ENCODE data around the gene FIZ1.

FIZ1 gene

GRCh38 chr19:55613930-55614710, 14.8 kb upstream of the FIZ1 start:
- DNase-seq (ENCODE audit: low read depth) = no peak

- no peak for DNase-seq (ENCODE audit: low read depth)
Measured at GRCh38 chr19:55613396-55613795, 14.1 kb upstream of the FIZ1 start.

GRCh38 chr19:55611983-55612645, 12.8 kb upstream of the FIZ1 start:
- DNase-seq (ENCODE audit: low read depth) = no peak

GRCh38 chr19:55611300-55611982, 12.1 kb upstream of the FIZ1 start:
- DNase-seq (ENCODE audit: low read depth) = no peak

GRCh38 chr19:55609326-55609725, 10.0 kb upstream of the FIZ1 start:
- no peak for DNase-seq (ENCODE audit: low read depth)

GRCh38 chr19:55606817-55607216, 7.5 kb upstream of the FIZ1 start:
- DNase-seq (ENCODE audit: low read depth) = no peak

- DNase-seq (ENCODE audit: low read depth) = no peak
Measured at GRCh38 chr19:55606471-55606787, 7.1 kb upstream of the FIZ1 start.

- peak; percentile 84 for DNase-seq (ENCODE audit: low read depth)
Measured at GRCh38 chr19:55605637-55606470, 6.5 kb upstream of the FIZ1 start, which contains the start of gene ZNF865. TSS of gene ZNF865 (plus strand) at chr19:55605647. CDS start at chr19:55613619, 7,972 bp downstream.

- DNase-seq (ENCODE audit: low read depth) = peak; percentile 93
Measured at GRCh38 chr19:55605207-55605636, 5.9 kb upstream of the FIZ1 start.

- no peak for DNase-seq (ENCODE audit: low read depth)
Measured at GRCh38 chr19:55603581-55604292, 4.4 kb upstream of the FIZ1 start.

- DNase-seq (ENCODE audit: low read depth) = no peak
Measured at GRCh38 chr19:55603115-55603514, 3.8 kb upstream of the FIZ1 start.

GRCh38 chr19:55602104-55603001, 3.0 kb upstream of the FIZ1 start:
- no peak for DNase-seq (ENCODE audit: low read depth)

GRCh38 chr19:55601084-55601483, 1.8 kb upstream of the FIZ1 start:
- no peak for DNase-seq (ENCODE audit: low read depth)

GRCh38 chr19:55600662-55601028, 1.3 kb upstream of the FIZ1 start:
- DNase-seq (ENCODE audit: low read depth) = no peak

- DNase-seq (ENCODE audit: low read depth) = peak; percentile 84
Measured at GRCh38 chr19:55599842-55600661, 735 bp upstream of the FIZ1 start, which contains the start of gene ZNF524. TSS of gene ZNF524 (plus strand) at chr19:55600288. CDS start at chr19:55602113, 1,825 bp downstream.

GRCh38 chr19:55598719-55599467, 424 bp downstream of the FIZ1 start:
- peak; percentile 97 for DNase-seq (ENCODE audit: low read depth)

GRCh38 chr19:55598034-55598433, 1.3 kb downstream of the FIZ1 start:
- DNase-seq (ENCODE audit: low read depth) = no peak

- DNase-seq (ENCODE audit: low read depth) = no peak
Measured at GRCh38 chr19:55597501-55597921, 1.8 kb downstream of the FIZ1 start.

GRCh38 chr19:55596304-55596703, 3.0 kb downstream of the FIZ1 start:
- DNase-seq (ENCODE audit: low read depth) = no peak

Data from amniotic epithelial cell (primary cell).